Mammary epithelial cell (primary cell): ENCODE data around the gene ZDHHC1.

ENCODE experiments used
- CTCF ChIP-seq, 2 donors: IDR thresholded peaks in 1 of 2; conservative IDR thresholded peaks in 1 of 2; 2 replicates each; pipeline ENCODE4 v1.5.1; 2011 to 2012; ENCODE audit warnings: inconsistent platforms in 2 of 2, low read length in 2 of 2, mild to moderate bottlenecking in 2 of 2, control low read depth in 1 of 2, low read depth in 1 of 2; ENCODE audit not compliant: insufficient read depth in 1 of 2; ENCODE audit errors: extremely low read depth in 1 of 2
- EZH2 ChIP-seq: IDR thresholded peaks from 2 replicates; pipeline ENCODE4 v1.6.1; 2012; ENCODE audit warnings: low read length, inconsistent platforms, borderline replicate concordance

- TF ChIP-seq CTCF (conservative IDR thresholded peaks at IDR 0.05 in 1 of 2, IDR thresholded peaks at IDR 0.05 in 1 of 2; ENCODE audit: extremely low read depth in 1 of 2, insufficient read depth in 1 of 2, low read depth in 1 of 2, low read length in 2 of 2) (peak; percentile 43 to 65), EZH2 (no peak)
Observed at GRCh38 chr16:67397812-67398545, 18.3 kb downstream of the ZDHHC1 start.
